K562 (cell line): ENCODE results near the gene LRRC15. TPM values are rescaled to one million over a fixed set of nuclear protein-coding genes. Genes with fewer than 3 reads are reported as not detected.

ENCODE experiments used
- ATAC-seq: fragments of 200-7000 bp; cut with Tn5 transposase; 3 replicates; pipeline ENCODE4 v1.9.1; 2020; ENCODE audit warnings: moderate library complexity
- BruUV-seq: library from RNA; stranded (reverse); fragments of 400-500 nt; replicated peaks from 2 replicates; lab custom pipeline; 2021; lab: Mats Ljungman, UMichigan
- CTCF ChIA-PET: fragments of 300-600 bp; formaldehyde crosslinking; extraction: SDS; loops from one replicate; lab custom pipeline; 2021; ENCODE audit warnings: low intra/inter-chr PET ratio; lab: Yijun Ruan, JAX
- POLR2A ChIA-PET: fragments of 300-600, 350-650 bp; sonication (Branson Sonifier 250); formaldehyde crosslinking; extraction: SDS; loops from one replicate; lab custom pipeline; 2021; ENCODE audit warnings: antibody characterized with exemption, inconsistent platforms; lab: Yijun Ruan, JAX
- DNase-seq, 4 experiments: peaks; one replicate each; pipeline versions ENCODE4 v3.0.0 to v3.0.0-alpha.2; 2011 to 2018; ENCODE audit warnings: low spot score in 3 of 4, mixed read lengths in 3 of 4; ENCODE audit errors: extremely low read depth in 1 of 4
- FAIRE-seq: peaks from 2 replicates; lab custom pipeline; 2011; peaks lifted over from hg19 to GRCh38; lab: Jason Lieb, UNC
- H2AFZ ChIP-seq: 2 replicates; pipeline ENCODE4 v1.6.0; 2011; ENCODE audit warnings: low read depth, low read length, control low read depth, inconsistent platforms
- H3K27ac ChIP-seq: fragments of 200-600 bp; 3 replicates; pipeline ENCODE4 v1.8.0; 2011; ENCODE audit warnings: low read depth, mild to moderate bottlenecking, control low read depth, inconsistent platforms, low read length, moderate library complexity, mixed read lengths; ENCODE audit errors: extremely low read depth
- H3K27me3 ChIP-seq, 2 experiments: fragments of 300-600 bp in 1 of 2; 2 replicates in 1 of 2; 3 replicates in 1 of 2; pipeline versions ENCODE4 v1.6.0 to v1.8.0; 2011; ENCODE audit warnings: inconsistent platforms in 2 of 2, low read length in 2 of 2, mild to moderate bottlenecking in 1 of 2, mixed read lengths in 1 of 2, moderate library complexity in 1 of 2; ENCODE audit not compliant: control insufficient read depth in 2 of 2, insufficient read depth in 2 of 2
- H3K36me3 ChIP-seq: fragments of 300-600 bp; 3 replicates; pipeline ENCODE4 v1.8.0; 2011; ENCODE audit warnings: mild to moderate bottlenecking, low read length, inconsistent platforms; ENCODE audit not compliant: control insufficient read depth, insufficient read depth
- H3K4me1 ChIP-seq, 2 experiments: fragments of 200-600 bp in 1 of 2; replicated peaks in 1 of 2; 2 replicates in 1 of 2; 3 replicates in 1 of 2; pipeline versions ENCODE4 v1.5.1 to v1.8.0; 2011; ENCODE audit warnings: inconsistent platforms in 2 of 2, low read length in 2 of 2, mild to moderate bottlenecking in 1 of 2, mixed read lengths in 1 of 2, moderate library complexity in 1 of 2; ENCODE audit not compliant: control insufficient read depth in 2 of 2, insufficient read depth in 2 of 2
- H3K4me2 ChIP-seq: 2 replicates; pipeline ENCODE4 v1.6.1; 2011; ENCODE audit warnings: low read length, control low read depth, inconsistent platforms, mixed read lengths; ENCODE audit not compliant: insufficient read depth
- H3K4me3 ChIP-seq: fragments of 200-600 bp; sonication (generic), shearing (Covaris generic); 2 replicates; pipeline ENCODE4 v1.5.1; 2016; ENCODE audit warnings: control low read depth, inconsistent platforms
- H3K79me2 ChIP-seq: fragments of 200-600 bp; 3 replicates; pipeline ENCODE4 v1.8.0; 2011; ENCODE audit warnings: low read length, inconsistent platforms; ENCODE audit not compliant: control insufficient read depth, insufficient read depth
- H3K9ac ChIP-seq, 2 experiments: 2 replicates each; pipeline versions ENCODE4 v1.6.0 to v1.6.1; 2011; ENCODE audit warnings: low read depth in 2 of 2, low read length in 2 of 2, control low read depth in 1 of 2, inconsistent platforms in 1 of 2, mild to moderate bottlenecking in 1 of 2, mixed read lengths in 1 of 2; ENCODE audit not compliant: insufficient read depth in 1 of 2
- H3K9me1 ChIP-seq: one replicate; pipeline ENCODE4 v1.6.0; 2011; ENCODE audit warnings: inconsistent platforms, mild to moderate bottlenecking, low read length, moderate library complexity; ENCODE audit not compliant: control insufficient read depth, insufficient read depth
- H3K9me3 ChIP-seq: replicated peaks from 2 replicates; pipeline ENCODE4 v1.5.1; 2011; ENCODE audit warnings: low read depth, low read length, inconsistent platforms; ENCODE audit not compliant: control insufficient read depth, insufficient read depth
- H4K20me1 ChIP-seq: replicated peaks from 2 replicates; pipeline ENCODE4 v1.6.1; 2011; ENCODE audit warnings: low read length, inconsistent platforms, mixed read lengths; ENCODE audit not compliant: control insufficient read depth, insufficient read depth
- CHD2 ChIP-seq: IDR thresholded peaks from 2 replicates; pipeline ENCODE4 v1.6.1; 2011; ENCODE audit warnings: low read depth, low read length
- DMBX1 ChIP-seq: fragments of 250-450 bp; sonication (Bioruptor Pico); IDR thresholded peaks from 2 replicates; pipeline ENCODE4 v1.8.0; 2022; ENCODE audit warnings: inconsistent platforms, mild to moderate bottlenecking, moderate library complexity, borderline replicate concordance
- HIVEP1 ChIP-seq: fragments of 250-450 bp; sonication (Bioruptor Pico); IDR thresholded peaks from 2 replicates; pipeline ENCODE4 v1.4.0; 2020; ENCODE audit warnings: mild to moderate bottlenecking
- ILK ChIP-seq: fragments of 450-650 bp; IDR thresholded peaks from 2 replicates; pipeline ENCODE4 v1.6.1; 2016; ENCODE audit warnings: missing genetic modification characterization, low read depth, mild to moderate bottlenecking, missing compliant biosample characterization, moderate library complexity, borderline replicate concordance
- IRF2 ChIP-seq: sonication (generic); formaldehyde crosslinking; IDR thresholded peaks from 2 replicates; pipeline ENCODE4 v1.8.1; 2022; ENCODE audit warnings: mild to moderate bottlenecking, missing genetic modification reagents
- MEF2D ChIP-seq: conservative IDR thresholded peaks from 2 replicates; pipeline ENCODE4 v1.6.1; 2016; ENCODE audit warnings: low read depth, missing genetic modification characterization, missing compliant biosample characterization
- MXI1 ChIP-seq: IDR thresholded peaks from 2 replicates; pipeline ENCODE4 v1.6.1; 2011; ENCODE audit warnings: low read depth, mild to moderate bottlenecking, improper control_type of control experiment, low read length
- SRF ChIP-seq, 2 experiments: fragments of 250-450, 450-650 bp in 1 of 2; sonication (Bioruptor Pico) in 1 of 2; sonication (generic) in 1 of 2; formaldehyde crosslinking; IDR thresholded peaks; 2 replicates each; pipeline versions ENCODE4 v1.5.0 to v1.5.1; 2020 to 2022; ENCODE audit warnings: mild to moderate bottlenecking in 1 of 2, missing genetic modification reagents in 1 of 2
- THRAP3 ChIP-seq: fragments of 450-650 bp; IDR thresholded peaks from 2 replicates; pipeline ENCODE4 v1.6.1; 2016; ENCODE audit warnings: mild to moderate bottlenecking, inconsistent platforms, borderline replicate concordance
- ZNF217 ChIP-seq: sonication (generic); formaldehyde crosslinking; IDR thresholded peaks from 2 replicates; pipeline ENCODE4 v1.8.0; 2022; ENCODE audit warnings: mild to moderate bottlenecking, missing genetic modification reagents
- WGBS: fragments of 100-300 bp; shearing (Covaris generic); methylation state at CpG from one replicate; pipeline ENCODE4 v1.1.6; 2016; ENCODE audit warnings: low coverage, mixed read lengths; ENCODE audit not compliant: insufficient coverage; ENCODE audit errors: missing lambda C conversion rate; 5-methylcytosine and 5-hydroxymethylcytosine counted together
- in situ Hi-C: fragments of 300-500 bp; cut with MboI; formaldehyde crosslinking; loops from 4 replicates; pipeline ENCODE4 v1.15.0; 2018; ENCODE audit warnings: inconsistent platforms, mixed read lengths
- intact Hi-C: fragments of 100-400 bp; cut with micrococcal nuclease; formaldehyde crosslinking; loops from 2 replicates; pipeline ENCODE4 v1.14.2; 2022
- polyA plus RNA-seq, 8 experiments: library from polyadenylated mRNA; depleted of rRNA in 4 of 8; stranded (reverse) in 5 of 8; unstranded in 3 of 8; fragments of >200 nt; fragmentation: Nextera tagmentation in 2 of 8; fragmentation: Illumina TruSeq in 1 of 8; extraction: Ambion mirVana in 2 of 8; extraction: Trizol in 1 of 8; gene quantifications; 2 replicates each; pipeline versions ENCODE4 v1.2.1 to v1.2.3, GENCODE V29; 2011 to 2014; ENCODE audit warnings: inconsistent platforms in 1 of 8, missing spikeins in 1 of 8
- total RNA-seq, 7 experiments: library from RNA; depleted of rRNA in 6 of 7; stranded (reverse); fragments of >200 nt in 6 of 7; fragmentation: Illumina TruSeq in 2 of 7; extraction: Trizol in 2 of 7; gene quantifications; 2 replicates each; pipeline versions ENCODE4 v1.2.1 to v1.2.3, GENCODE V29; 2011 to 2021; ENCODE audit warnings: low replicate concordance in 1 of 7
- TF ChIP-seq, protein P1 (sequence below): sonication (generic); formaldehyde crosslinking; IDR thresholded peaks from 2 replicates; pipeline ENCODE4 v1.8.1; 2023; ENCODE audit warnings: missing genetic modification reagents, mild to moderate bottlenecking, borderline replicate concordance
- TF ChIP-seq, protein P2 (sequence below): sonication (generic); formaldehyde crosslinking; IDR thresholded peaks from 2 replicates; pipeline ENCODE4 v1.8.1; 2022; ENCODE audit warnings: missing genetic modification reagents

LRRC15 gene
- total and polyA plus RNA-seq, 9 of the 15 experiments (the other 6 are each of a cell fraction or from before 2014, with no cell fraction given): not detected

DNA sequence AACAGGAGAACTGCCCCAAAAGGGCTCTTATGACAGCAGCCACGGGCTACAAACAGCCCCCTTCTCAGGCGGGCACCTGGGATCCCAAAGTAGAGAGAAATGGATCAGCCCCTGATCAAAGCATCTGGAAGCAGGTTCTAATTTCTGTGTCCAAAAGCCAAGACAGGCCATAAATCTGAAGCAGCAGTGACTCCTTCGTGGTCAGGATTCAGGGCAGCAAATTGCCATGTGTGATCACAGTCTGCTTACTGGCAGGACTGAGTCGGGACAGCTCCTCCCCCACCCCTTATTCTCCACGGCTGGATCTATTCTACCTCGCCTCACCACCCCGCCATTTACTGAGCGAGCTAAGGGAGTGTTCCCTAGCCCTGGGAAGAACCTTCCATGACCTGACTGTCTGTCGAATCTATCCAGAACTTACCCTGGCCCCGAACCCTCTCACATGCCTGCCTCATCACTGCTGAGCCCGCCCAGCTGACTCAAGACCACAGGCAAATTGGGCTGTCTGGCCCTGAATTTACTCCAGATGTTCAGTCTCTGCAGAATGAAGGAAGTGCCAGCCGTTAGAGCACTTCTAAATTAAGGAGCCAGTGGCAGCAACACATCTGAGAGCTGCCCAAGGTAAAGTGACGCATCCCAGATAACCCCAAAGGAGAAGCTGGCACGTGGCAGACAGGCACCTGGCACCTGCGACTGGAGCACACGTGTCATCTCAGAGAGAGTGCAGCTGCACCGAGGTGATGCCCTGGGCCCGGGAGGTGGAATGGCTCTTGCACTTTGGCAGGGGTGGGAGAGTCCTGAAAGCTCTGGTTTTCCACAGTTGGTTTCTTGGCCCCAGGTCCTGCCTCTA lies 1.3 kb downstream of the LRRC15 start:
- Histone ChIP-seq H4K20me1 (peaks cover 8% of the 10 kb centered on the region; the same call in 1 of the 2 replicates), H3K4me2 (no peak overlapping the region), H3K9me3 (no peaks in the 10 kb centered on the region), H3K4me1 (peaks cover 0 to 3% of the 10 kb centered on the region in 2 experiments; a peak in 2 of 5 replicates), H3K9me1 (no peaks in the 10 kb centered on the region), H2AFZ (no peak overlapping the region), H3K36me3 (no peaks in the 10 kb centered on the region), H3K27me3 (peaks cover 69 to 95% of the 10 kb centered on the region in 2 experiments), H3K9ac (no peak overlapping the region), H3K79me2 (no peaks in the 10 kb centered on the region), H3K4me3 (no peak overlapping the region), H3K27ac (no peak overlapping the region)
- CTCF ChIA-PET: interaction anchor here (0.6 kb wide), 1 partner anchor 1526 kb away, joined by 4 read pairs; no protein-coding TSS in a partner anchor
- no TSS peak for BruUV-seq
- no peak for TF ChIP-seq ILK (tag)
- TF ChIP-seq CHD2: no peak
- no peak for TF ChIP-seq SRF (CRISPR knock-in tag; IDR thresholded peaks at IDR 0.05)
- no peak for TF ChIP-seq THRAP3
- no peak for TF ChIP-seq IRF2 (CRISPR knock-in tag)
- TF ChIP-seq ZNF217: no peak
- no peak for TF ChIP-seq DMBX1 (CRISPR knock-in tag)
- no peak for TF ChIP-seq HIVEP1 (CRISPR knock-in tag)
- TF ChIP-seq MXI1: no peak
- TF ChIP-seq, protein P1, sequence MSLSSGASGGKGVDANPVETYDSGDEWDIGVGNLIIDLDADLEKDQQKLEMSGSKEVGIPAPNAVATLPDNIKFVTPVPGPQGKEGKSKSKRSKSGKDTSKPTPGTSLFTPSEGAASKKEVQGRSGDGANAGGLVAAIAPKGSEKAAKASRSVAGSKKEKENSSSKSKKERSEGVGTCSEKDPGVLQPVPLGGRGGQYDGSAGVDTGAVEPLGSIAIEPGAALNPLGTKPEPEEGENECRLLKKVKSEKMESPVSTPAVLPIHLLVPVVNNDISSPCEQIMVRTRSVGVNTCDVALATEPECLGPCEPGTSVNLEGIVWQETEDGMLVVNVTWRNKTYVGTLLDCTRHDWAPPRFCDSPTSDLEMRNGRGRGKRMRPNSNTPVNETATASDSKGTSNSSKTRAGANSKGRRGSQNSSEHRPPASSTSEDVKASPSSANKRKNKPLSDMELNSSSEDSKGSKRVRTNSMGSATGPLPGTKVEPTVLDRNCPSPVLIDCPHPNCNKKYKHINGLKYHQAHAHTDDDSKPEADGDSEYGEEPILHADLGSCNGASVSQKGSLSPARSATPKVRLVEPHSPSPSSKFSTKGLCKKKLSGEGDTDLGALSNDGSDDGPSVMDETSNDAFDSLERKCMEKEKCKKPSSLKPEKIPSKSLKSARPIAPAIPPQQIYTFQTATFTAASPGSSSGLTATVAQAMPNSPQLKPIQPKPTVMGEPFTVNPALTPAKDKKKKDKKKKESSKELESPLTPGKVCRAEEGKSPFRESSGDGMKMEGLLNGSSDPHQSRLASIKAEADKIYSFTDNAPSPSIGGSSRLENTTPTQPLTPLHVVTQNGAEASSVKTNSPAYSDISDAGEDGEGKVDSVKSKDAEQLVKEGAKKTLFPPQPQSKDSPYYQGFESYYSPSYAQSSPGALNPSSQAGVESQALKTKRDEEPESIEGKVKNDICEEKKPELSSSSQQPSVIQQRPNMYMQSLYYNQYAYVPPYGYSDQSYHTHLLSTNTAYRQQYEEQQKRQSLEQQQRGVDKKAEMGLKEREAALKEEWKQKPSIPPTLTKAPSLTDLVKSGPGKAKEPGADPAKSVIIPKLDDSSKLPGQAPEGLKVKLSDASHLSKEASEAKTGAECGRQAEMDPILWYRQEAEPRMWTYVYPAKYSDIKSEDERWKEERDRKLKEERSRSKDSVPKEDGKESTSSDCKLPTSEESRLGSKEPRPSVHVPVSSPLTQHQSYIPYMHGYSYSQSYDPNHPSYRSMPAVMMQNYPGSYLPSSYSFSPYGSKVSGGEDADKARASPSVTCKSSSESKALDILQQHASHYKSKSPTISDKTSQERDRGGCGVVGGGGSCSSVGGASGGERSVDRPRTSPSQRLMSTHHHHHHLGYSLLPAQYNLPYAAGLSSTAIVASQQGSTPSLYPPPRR (CRISPR knock-in tag): no peak
- TF ChIP-seq MEF2D (tag): no peak
- TF ChIP-seq, protein P2, sequence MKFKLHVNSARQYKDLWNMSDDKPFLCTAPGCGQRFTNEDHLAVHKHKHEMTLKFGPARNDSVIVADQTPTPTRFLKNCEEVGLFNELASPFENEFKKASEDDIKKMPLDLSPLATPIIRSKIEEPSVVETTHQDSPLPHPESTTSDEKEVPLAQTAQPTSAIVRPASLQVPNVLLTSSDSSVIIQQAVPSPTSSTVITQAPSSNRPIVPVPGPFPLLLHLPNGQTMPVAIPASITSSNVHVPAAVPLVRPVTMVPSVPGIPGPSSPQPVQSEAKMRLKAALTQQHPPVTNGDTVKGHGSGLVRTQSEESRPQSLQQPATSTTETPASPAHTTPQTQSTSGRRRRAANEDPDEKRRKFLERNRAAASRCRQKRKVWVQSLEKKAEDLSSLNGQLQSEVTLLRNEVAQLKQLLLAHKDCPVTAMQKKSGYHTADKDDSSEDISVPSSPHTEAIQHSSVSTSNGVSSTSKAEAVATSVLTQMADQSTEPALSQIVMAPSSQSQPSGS (CRISPR knock-in tag): no peak
- intact Hi-C loops: no loop called here
- no peak for DNase-seq
- no peak for FAIRE-seq
- no peak for ATAC-seq
- POLR2A ChIA-PET: interaction anchor here (0.6 to 1.4 kb wide), 4 partner anchors 20 to 217 kb away, joined by 3 to 4 read pairs (median 3); no protein-coding TSS in a partner anchor
- 3% methylated on average over 18 of the region's 18 CpGs for WGBS
- in situ Hi-C loops: no loop called here
